NCI-H146 (cell line): Measurements from ENCODE around the gene GADD45A.

ENCODE experiments used
- DNase-seq: peaks from one replicate; lab custom pipeline; 2025; lab: John Stamatoyannopoulos, UW

Gene GADD45A

GRCh38 chr1:67689267-67690017 lies 4.4 kb downstream of the GADD45A start:
- DNase-seq: no peak

- no peak for DNase-seq
Observed at GRCh38 chr1:67690018-67690363, 5.0 kb downstream of the GADD45A start.

GRCh38 chr1:67690411-67690810 lies 5.4 kb downstream of the GADD45A start:
- no peak for DNase-seq

- DNase-seq: no peak
Observed at GRCh38 chr1:67691712-67692111, 6.7 kb downstream of the GADD45A start.

- DNase-seq: no peak
Observed at GRCh38 chr1:67695963-67696362, 11.0 kb downstream of the GADD45A start.

- DNase-seq: no peak
Observed at GRCh38 chr1:67696708-67697107, 11.7 kb downstream of the GADD45A start.

GRCh38 chr1:67700220-67700619 lies 15.2 kb downstream of the GADD45A start:
- DNase-seq: peak; percentile 37

- peak; percentile 97 for DNase-seq
Observed at GRCh38 chr1:67700692-67701410, 15.8 kb downstream of the GADD45A start.

GRCh38 chr1:67701876-67702275 lies 16.9 kb downstream of the GADD45A start:
- DNase-seq: no peak

GRCh38 chr1:67704351-67704750 lies 19.4 kb downstream of the GADD45A start:
- DNase-seq: no peak

- no peak for DNase-seq
Observed at GRCh38 chr1:67705735-67706453, 20.9 kb downstream of the GADD45A start.

GRCh38 chr1:67708606-67709005 lies 23.6 kb downstream of the GADD45A start:
- DNase-seq: no peak

- no peak for DNase-seq
Observed at GRCh38 chr1:67710417-67710816, 25.4 kb downstream of the GADD45A start.

- peak; percentile 21 for DNase-seq
Observed at GRCh38 chr1:67711158-67711854, 26.3 kb downstream of the GADD45A start.

GRCh38 chr1:67711855-67712212 lies 26.8 kb downstream of the GADD45A start:
- DNase-seq: peak; percentile 45

- peak; percentile 97 for DNase-seq
Observed at GRCh38 chr1:67713057-67713846, 28.3 kb downstream of the GADD45A start.

GRCh38 chr1:67715819-67716218 lies 30.8 kb downstream of the GADD45A start:
- DNase-seq: peak; percentile 10

GRCh38 chr1:67716800-67717199 lies 31.8 kb downstream of the GADD45A start:
- DNase-seq: no peak

GRCh38 chr1:67717876-67718275 lies 32.9 kb downstream of the GADD45A start:
- no peak for DNase-seq

GRCh38 chr1:67719329-67720196 lies 34.6 kb downstream of the GADD45A start:
- DNase-seq: peak; percentile 35

GRCh38 chr1:67721112-67721511 lies 36.1 kb downstream of the GADD45A start:
- DNase-seq: no peak
